Tibial nerve (tissue), 4 donors: ENCODE measurements around the gene OR10H1.

Experiments used
- EP300 ChIP-seq, 2 donors: sonication (generic); formaldehyde crosslinking; IDR thresholded peaks; one replicate each; pipeline ENCODE4 v1.6.1; 2017; ENCODE audit warnings: antibody characterized with exemption in 2 of 2, mild to moderate bottlenecking in 1 of 2
- POLR2A ChIP-seq, 2 donors: fragments of 450-650 bp; IDR thresholded peaks; one replicate each; pipeline ENCODE4 v1.6.1; 2017; ENCODE audit warnings: antibody characterized with exemption in 2 of 2, mild to moderate bottlenecking in 2 of 2, moderate library complexity in 2 of 2
- TF ChIP-seq, protein P1 (sequence below), 5 experiments: fragments of 200-600 bp in 3 of 5; fragments of 450-650 bp in 2 of 5; sonication (generic) in 3 of 5; IDR thresholded peaks; one replicate each; pipeline ENCODE4 v1.5.1; 2016 to 2019; ENCODE audit warnings: antibody characterized with exemption in 5 of 5, mild to moderate bottlenecking in 3 of 5, moderate library complexity in 2 of 5

DNA sequence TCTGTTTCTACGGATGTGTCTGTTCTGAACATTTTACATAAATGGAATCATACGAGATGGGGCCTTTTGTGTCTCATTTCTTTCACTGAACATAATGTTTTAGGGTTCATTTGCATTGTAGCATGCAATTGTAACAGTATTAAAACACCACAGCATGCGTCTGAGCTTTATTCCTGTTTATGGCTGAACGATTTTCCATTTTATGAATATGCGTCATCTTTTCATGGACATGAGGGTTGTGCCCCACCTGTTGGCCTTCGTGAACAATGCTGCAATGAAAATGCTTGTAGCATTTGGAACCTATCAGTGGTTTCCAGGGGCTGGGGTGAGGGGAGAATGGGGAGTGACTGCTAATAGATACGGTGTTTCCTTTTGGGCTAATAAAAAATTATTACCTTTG lies 5.1 kb downstream of the OR10H1 start:
- TF ChIP-seq, protein P1, sequence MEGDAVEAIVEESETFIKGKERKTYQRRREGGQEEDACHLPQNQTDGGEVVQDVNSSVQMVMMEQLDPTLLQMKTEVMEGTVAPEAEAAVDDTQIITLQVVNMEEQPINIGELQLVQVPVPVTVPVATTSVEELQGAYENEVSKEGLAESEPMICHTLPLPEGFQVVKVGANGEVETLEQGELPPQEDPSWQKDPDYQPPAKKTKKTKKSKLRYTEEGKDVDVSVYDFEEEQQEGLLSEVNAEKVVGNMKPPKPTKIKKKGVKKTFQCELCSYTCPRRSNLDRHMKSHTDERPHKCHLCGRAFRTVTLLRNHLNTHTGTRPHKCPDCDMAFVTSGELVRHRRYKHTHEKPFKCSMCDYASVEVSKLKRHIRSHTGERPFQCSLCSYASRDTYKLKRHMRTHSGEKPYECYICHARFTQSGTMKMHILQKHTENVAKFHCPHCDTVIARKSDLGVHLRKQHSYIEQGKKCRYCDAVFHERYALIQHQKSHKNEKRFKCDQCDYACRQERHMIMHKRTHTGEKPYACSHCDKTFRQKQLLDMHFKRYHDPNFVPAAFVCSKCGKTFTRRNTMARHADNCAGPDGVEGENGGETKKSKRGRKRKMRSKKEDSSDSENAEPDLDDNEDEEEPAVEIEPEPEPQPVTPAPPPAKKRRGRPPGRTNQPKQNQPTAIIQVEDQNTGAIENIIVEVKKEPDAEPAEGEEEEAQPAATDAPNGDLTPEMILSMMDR (IDR thresholded peaks at IDR 0.05), result peak in 4 of 5 experiments; percentile 26 to 45 (median 34)
- TF ChIP-seq POLR2A (IDR thresholded peaks at IDR 0.05), result no peak
- TF ChIP-seq EP300 (IDR thresholded peaks at IDR 0.05), result no peak
